ENCODE measurements around the gene TAF15. TPM values are rescaled to one million over a fixed set of nuclear protein-coding genes. Genes with fewer than 3 reads are reported as not detected.

Gene TAF15
- total RNA-seq, 2 donors from 2014 or later, result 57.2 to 86.1 TPM

GRCh38 chr17:35804658-35805192 is 4.6 kb upstream of the TAF15 start:
- DNase-seq (ENCODE audit: low spot score), result peak; percentile 59
- TF ChIP-seq CTCF (IDR thresholded peaks at IDR 0.05) (peak; percentile 56 to 96 (median 90)), POLR2AphosphoS5 (IDR thresholded peaks at IDR 0.05) (peak; percentile 78), POLR2A (IDR thresholded peaks at IDR 0.05) (no peak)
- H3K4me3 ChIP-seq, result no peak overlapping the region
- no peaks in the 10 kb centered on the region for H3K9me3 ChIP-seq
- no peak overlapping the region for H3K27ac ChIP-seq
- intact Hi-C loops (cut with DNase I), result loop anchor here (2.0 kb wide), 1 partner anchor 40 kb away; no protein-coding TSS in a partner anchor
- H3K4me1 ChIP-seq (replicated peaks), result peaks cover 10% of the 10 kb centered on the region
- H3K36me3 ChIP-seq, result no peaks in the 10 kb centered on the region
- WGBS, result 61% methylated on average over 1 of the region's 1 CpG
- no peaks in the 10 kb centered on the region for H3K27me3 ChIP-seq (replicated peaks; ENCODE audit: insufficient read depth)

- Histone ChIP-seq H3K36me3 (no peaks in the 10 kb centered on the region), H3K27ac (no peak overlapping the region), H3K9me3 (no peaks in the 10 kb centered on the region), H3K4me1 (replicated peaks) (peaks cover 4% of the 10 kb centered on the region), H3K27me3 (replicated peaks; ENCODE audit: insufficient read depth) (no peaks in the 10 kb centered on the region), H3K4me3 (no peak overlapping the region)
- no peak for TF ChIP-seq POLR2AphosphoS5 (IDR thresholded peaks at IDR 0.05)
- no peak for TF ChIP-seq CTCF (IDR thresholded peaks at IDR 0.05)
- TF ChIP-seq POLR2A (IDR thresholded peaks at IDR 0.05), result no peak
- intact Hi-C loops (cut with DNase I), result no loop called here
- no peak for DNase-seq (ENCODE audit: low spot score)
- 77% methylated on average over 7 of the region's 7 CpGs for WGBS
These were observed 1.7 kb upstream of the TAF15 start for GRCh38 chr17:35807371-35808144.

- Histone ChIP-seq H3K9me3 (no peaks in the 10 kb centered on the region), H3K4me3 (peak overlapping the region; percentile 76 to 90), H3K27ac (peak overlapping the region; percentile 93 to 95), H3K27me3 (replicated peaks; ENCODE audit: insufficient read depth) (no peaks in the 10 kb centered on the region), H3K4me1 (replicated peaks) (peaks cover 4% of the 10 kb centered on the region), H3K36me3 (no peaks in the 10 kb centered on the region)
- no peak for TF ChIP-seq POLR2AphosphoS5 (IDR thresholded peaks at IDR 0.05)
- no peak for TF ChIP-seq POLR2A (IDR thresholded peaks at IDR 0.05)
- TF ChIP-seq CTCF (IDR thresholded peaks at IDR 0.05), result no peak
- WGBS, result 38% methylated on average over 19 of the region's 19 CpGs
- no peak for DNase-seq (ENCODE audit: low spot score)
- intact Hi-C loops (cut with DNase I), result no loop called here
These were observed 883 bp upstream of the TAF15 start for GRCh38 chr17:35808240-35808961.

- 0% methylated on average over 19 of the region's 24 CpGs for WGBS
- H3K27me3 ChIP-seq (replicated peaks; ENCODE audit: insufficient read depth), result no peaks in the 10 kb centered on the region
- intact Hi-C loops (cut with DNase I), result no loop called here
These were observed 674 bp downstream of the TAF15 start for GRCh38 chr17:35809855-35810461.

More at GRCh38 chr17:35809855-35810461, 674 bp downstream of the TAF15 start:
- Histone ChIP-seq H3K36me3 (no peaks in the 10 kb centered on the region), H3K4me1 (replicated peaks) (peaks cover 8% of the 10 kb centered on the region), H3K27ac (peak overlapping the region; percentile 93 to 95), H3K4me3 (peak overlapping the region; percentile 76 to 90), H3K9me3 (no peaks in the 10 kb centered on the region)
- no peak for DNase-seq (ENCODE audit: low spot score)
- TF ChIP-seq POLR2A (IDR thresholded peaks at IDR 0.05), result no peak
- no peak for TF ChIP-seq CTCF (IDR thresholded peaks at IDR 0.05)
- TF ChIP-seq POLR2AphosphoS5 (IDR thresholded peaks at IDR 0.05), result no peak

Measured in prostate gland (tissue), 2 donors.